SK-N-SH (cell line): ENCODE measurements around the gene SLC39A7. TPM values are rescaled to one million over a fixed set of nuclear protein-coding genes. Genes with fewer than 3 reads are reported as not detected.

Experiments used
- CTCF ChIA-PET: fragments of 300-600, 350-600 bp; formaldehyde crosslinking; extraction: SDS; loops from one replicate; lab custom pipeline; 2021; lab: Yijun Ruan, JAX
- POLR2A ChIA-PET: fragments of 350-600 bp; sonication (Branson Sonifier 250); formaldehyde crosslinking; extraction: SDS; loops from one replicate; lab custom pipeline; 2020; ENCODE audit warnings: antibody characterized with exemption, inconsistent platforms; lab: Yijun Ruan, JAX
- DNase-seq: peaks from one replicate; pipeline ENCODE4 v3.0.0; 2012
- H2AFZ ChIP-seq: fragments of 200-600 bp; sonication (generic); 2 replicates; pipeline ENCODE4 v1.8.1; 2016; ENCODE audit warnings: antibody characterized with exemption, mild to moderate bottlenecking, low read depth
- H3F3A ChIP-seq: fragments of 200-600 bp; sonication (generic); replicated peaks from 2 replicates; pipeline ENCODE3; 2016; ENCODE audit warnings: antibody characterized with exemption, mild to moderate bottlenecking; ENCODE audit not compliant: insufficient read depth
- H3K27ac ChIP-seq, 2 experiments: fragments of 200-500 bp in 1 of 2; fragments of 200-600 bp in 1 of 2; sonication (Bioruptor generic) in 1 of 2; sonication (generic), shearing (Covaris generic) in 1 of 2; 2 replicates each; pipeline versions ENCODE4 v1.5.1 to v1.6.1; 2014 to 2016; ENCODE audit warnings: low read depth in 2 of 2, inconsistent platforms in 1 of 2, low read length in 1 of 2, mild to moderate bottlenecking in 1 of 2, mixed read lengths in 1 of 2
- H3K27me3 ChIP-seq: fragments of 200-600 bp; sonication (generic), shearing (Covaris generic); 2 replicates; pipeline ENCODE4 v1.6.1; 2016; ENCODE audit warnings: mixed run types; ENCODE audit not compliant: insufficient read depth
- H3K36me3 ChIP-seq, 2 experiments: fragments of 200-500 bp in 1 of 2; fragments of 200-600 bp in 1 of 2; sonication (Bioruptor generic) in 1 of 2; sonication (generic) in 1 of 2; replicated peaks in 1 of 2; 2 replicates each; pipeline versions ENCODE3 to v1.5.1; 2014 to 2016; ENCODE audit warnings: low read length in 1 of 2, mild to moderate bottlenecking in 1 of 2; ENCODE audit not compliant: insufficient read depth in 2 of 2, control insufficient read depth in 1 of 2
- H3K4me1 ChIP-seq, 2 experiments: fragments of 200-500 bp in 1 of 2; fragments of 200-600 bp in 1 of 2; sonication (Bioruptor generic) in 1 of 2; sonication (generic), shearing (Covaris generic) in 1 of 2; 2 replicates each; pipeline versions ENCODE4 v1.5.1 to v1.6.1; 2014 to 2016; ENCODE audit warnings: low read depth in 1 of 2, low read length in 1 of 2, mixed run types in 1 of 2; ENCODE audit not compliant: insufficient read depth in 2 of 2, control insufficient read depth in 1 of 2
- H3K4me2 ChIP-seq: fragments of 200-600 bp; sonication (generic), shearing (Covaris generic); 2 replicates; pipeline ENCODE4 v1.6.1; 2017; ENCODE audit warnings: mixed run types
- H3K4me3 ChIP-seq, 2 experiments: fragments of 200-500 bp in 1 of 2; fragments of 200-600 bp in 1 of 2; sonication (Bioruptor generic) in 1 of 2; sonication (generic), shearing (Covaris generic) in 1 of 2; 2 replicates each; pipeline versions ENCODE4 v1.5.1 to v1.8.1; 2014 to 2016; ENCODE audit warnings: low read depth in 2 of 2, inconsistent platforms in 1 of 2, low read length in 1 of 2, mild to moderate bottlenecking in 1 of 2, mixed read lengths in 1 of 2, moderate library complexity in 1 of 2
- H3K79me2 ChIP-seq: fragments of 200-600 bp; sonication (generic); 2 replicates; pipeline ENCODE4 v1.8.1; 2017; ENCODE audit warnings: mild to moderate bottlenecking; ENCODE audit not compliant: insufficient read depth
- H3K9ac ChIP-seq: fragments of 200-600 bp; sonication (generic); 2 replicates; pipeline ENCODE4 v1.6.1; 2017; ENCODE audit warnings: mixed run types
- H3K9me2 ChIP-seq: fragments of 200-600 bp; sonication (generic); 2 replicates; pipeline ENCODE4 v1.6.1; 2017; ENCODE audit warnings: mixed run types
- H3K9me3 ChIP-seq: fragments of 200-600 bp; sonication (generic); 2 replicates; pipeline ENCODE4 v1.6.1; 2017; ENCODE audit warnings: mixed run types, mild to moderate bottlenecking, moderate library complexity
- H4K20me1 ChIP-seq: fragments of 200-600 bp; sonication (generic); 2 replicates; pipeline ENCODE4 v1.6.1; 2017; ENCODE audit warnings: mild to moderate bottlenecking, mixed run types; ENCODE audit not compliant: insufficient read depth
- CHD2 ChIP-seq: fragments of 150-350 bp; IDR thresholded peaks from 2 replicates; pipeline ENCODE4 v1.6.1; 2018; ENCODE audit warnings: low read length; ENCODE audit not compliant: partially characterized antibody
- ELF1 ChIP-seq: IDR thresholded peaks from 2 replicates; pipeline ENCODE4 v1.4.0; 2012
- EZH2phosphoT487 ChIP-seq: fragments of 200-600 bp; sonication (generic); IDR thresholded peaks from 2 replicates; pipeline ENCODE4 v1.6.1; 2017; ENCODE audit warnings: low read depth, mixed run types, mild to moderate bottlenecking, antibody characterized with exemption, moderate library complexity, borderline replicate concordance
- FOSL2 ChIP-seq: IDR thresholded peaks from 2 replicates; pipeline ENCODE4 v1.4.0; 2012; ENCODE audit warnings: low read depth, mild to moderate bottlenecking, moderate library complexity, borderline replicate concordance
- FOXM1 ChIP-seq: IDR thresholded peaks from 2 replicates; pipeline ENCODE4 v1.4.0; 2012; ENCODE audit warnings: low read depth, mild to moderate bottlenecking
- GATA2 ChIP-seq: sonication (generic); formaldehyde crosslinking; IDR thresholded peaks from 2 replicates; pipeline ENCODE4 v1.5.0; 2020; ENCODE audit warnings: mild to moderate bottlenecking, missing genetic modification reagents
- JUND ChIP-seq: IDR thresholded peaks from 2 replicates; pipeline ENCODE4 v1.4.0; 2012
- MEF2A ChIP-seq: IDR thresholded peaks from 2 replicates; pipeline ENCODE4 v1.4.0; 2012; ENCODE audit warnings: low read depth, borderline replicate concordance
- NRF1 ChIP-seq: IDR thresholded peaks from 2 replicates; pipeline ENCODE4 v1.6.1; 2012; ENCODE audit warnings: low read depth, mild to moderate bottlenecking, low read length
- RAD21 ChIP-seq: IDR thresholded peaks from 2 replicates; pipeline ENCODE4 v1.6.1; 2012; ENCODE audit warnings: mild to moderate bottlenecking, low read length
- RFX5 ChIP-seq: IDR thresholded peaks from 2 replicates; pipeline ENCODE4 v1.6.1; 2012; ENCODE audit warnings: mild to moderate bottlenecking, improper control_type of control experiment, low read length
- SIN3A ChIP-seq: IDR thresholded peaks from 2 replicates; pipeline ENCODE4 v1.6.1; 2012; ENCODE audit warnings: low read depth, mild to moderate bottlenecking, low read length, moderate library complexity, borderline replicate concordance
- SMC3 ChIP-seq: IDR thresholded peaks from 2 replicates; pipeline ENCODE4 v1.6.1; 2012; ENCODE audit warnings: low read depth, low read length, improper control_type of control experiment
- TCF12 ChIP-seq: IDR thresholded peaks from 2 replicates; pipeline ENCODE4 v1.4.0; 2012
- USF2 ChIP-seq: fragments of 150-350 bp; IDR thresholded peaks from 2 replicates; pipeline ENCODE4 v1.6.1; 2017; ENCODE audit warnings: antibody characterized with exemption, low read length, low read depth, borderline replicate concordance
- YY1 ChIP-seq: IDR thresholded peaks from 2 replicates; pipeline ENCODE4 v1.4.0; 2012; ENCODE audit warnings: low read depth, mild to moderate bottlenecking
- WGBS: methylation state at CpG from one replicate; pipeline ENCODE4 v1.1.6; 2017; ENCODE audit warnings: low lambda C conversion rate; 5-methylcytosine and 5-hydroxymethylcytosine counted together
- polyA plus RNA-seq, 3 experiments: library from polyadenylated mRNA; depleted of rRNA; stranded (reverse); fragments of >200 nt; gene quantifications; 2 replicates each; pipeline ENCODE4 v1.2.3, GENCODE V29; 2012
- TF ChIP-seq, protein P1 (sequence below): IDR thresholded peaks from 2 replicates; pipeline ENCODE4 v1.6.1; 2012; ENCODE audit warnings: mild to moderate bottlenecking, low read depth, low read length, moderate library complexity
- TF ChIP-seq, protein P2 (sequence below): IDR thresholded peaks from 2 replicates; pipeline ENCODE4 v1.4.0; 2012; ENCODE audit warnings: low read depth, borderline replicate concordance
- TF ChIP-seq, protein P3 (sequence below): IDR thresholded peaks from 2 replicates; pipeline ENCODE4 v1.4.0; 2012; ENCODE audit warnings: low read depth, borderline replicate concordance
- TF ChIP-seq, protein P4 (sequence below): fragments of 150-350 bp; IDR thresholded peaks from 2 replicates; pipeline ENCODE4 v1.6.1; 2016; ENCODE audit warnings: mild to moderate bottlenecking, low read depth, low read length

Gene SLC39A7
- polyA plus RNA-seq, 1 of the 3 experiments (the other 2 are of a cell fraction) = 129 TPM

GRCh38 chr6:33212857-33213165 lies 12.1 kb downstream of the SLC39A7 start:
- TF ChIP-seq, protein P1, sequence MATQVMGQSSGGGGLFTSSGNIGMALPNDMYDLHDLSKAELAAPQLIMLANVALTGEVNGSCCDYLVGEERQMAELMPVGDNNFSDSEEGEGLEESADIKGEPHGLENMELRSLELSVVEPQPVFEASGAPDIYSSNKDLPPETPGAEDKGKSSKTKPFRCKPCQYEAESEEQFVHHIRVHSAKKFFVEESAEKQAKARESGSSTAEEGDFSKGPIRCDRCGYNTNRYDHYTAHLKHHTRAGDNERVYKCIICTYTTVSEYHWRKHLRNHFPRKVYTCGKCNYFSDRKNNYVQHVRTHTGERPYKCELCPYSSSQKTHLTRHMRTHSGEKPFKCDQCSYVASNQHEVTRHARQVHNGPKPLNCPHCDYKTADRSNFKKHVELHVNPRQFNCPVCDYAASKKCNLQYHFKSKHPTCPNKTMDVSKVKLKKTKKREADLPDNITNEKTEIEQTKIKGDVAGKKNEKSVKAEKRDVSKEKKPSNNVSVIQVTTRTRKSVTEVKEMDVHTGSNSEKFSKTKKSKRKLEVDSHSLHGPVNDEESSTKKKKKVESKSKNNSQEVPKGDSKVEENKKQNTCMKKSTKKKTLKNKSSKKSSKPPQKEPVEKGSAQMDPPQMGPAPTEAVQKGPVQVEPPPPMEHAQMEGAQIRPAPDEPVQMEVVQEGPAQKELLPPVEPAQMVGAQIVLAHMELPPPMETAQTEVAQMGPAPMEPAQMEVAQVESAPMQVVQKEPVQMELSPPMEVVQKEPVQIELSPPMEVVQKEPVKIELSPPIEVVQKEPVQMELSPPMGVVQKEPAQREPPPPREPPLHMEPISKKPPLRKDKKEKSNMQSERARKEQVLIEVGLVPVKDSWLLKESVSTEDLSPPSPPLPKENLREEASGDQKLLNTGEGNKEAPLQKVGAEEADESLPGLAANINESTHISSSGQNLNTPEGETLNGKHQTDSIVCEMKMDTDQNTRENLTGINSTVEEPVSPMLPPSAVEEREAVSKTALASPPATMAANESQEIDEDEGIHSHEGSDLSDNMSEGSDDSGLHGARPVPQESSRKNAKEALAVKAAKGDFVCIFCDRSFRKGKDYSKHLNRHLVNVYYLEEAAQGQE = no peak
- TF ChIP-seq TCF12 = no peak
- TF ChIP-seq CHD2 = no peak
- no peak for TF ChIP-seq FOXM1
- TF ChIP-seq, protein P2, sequence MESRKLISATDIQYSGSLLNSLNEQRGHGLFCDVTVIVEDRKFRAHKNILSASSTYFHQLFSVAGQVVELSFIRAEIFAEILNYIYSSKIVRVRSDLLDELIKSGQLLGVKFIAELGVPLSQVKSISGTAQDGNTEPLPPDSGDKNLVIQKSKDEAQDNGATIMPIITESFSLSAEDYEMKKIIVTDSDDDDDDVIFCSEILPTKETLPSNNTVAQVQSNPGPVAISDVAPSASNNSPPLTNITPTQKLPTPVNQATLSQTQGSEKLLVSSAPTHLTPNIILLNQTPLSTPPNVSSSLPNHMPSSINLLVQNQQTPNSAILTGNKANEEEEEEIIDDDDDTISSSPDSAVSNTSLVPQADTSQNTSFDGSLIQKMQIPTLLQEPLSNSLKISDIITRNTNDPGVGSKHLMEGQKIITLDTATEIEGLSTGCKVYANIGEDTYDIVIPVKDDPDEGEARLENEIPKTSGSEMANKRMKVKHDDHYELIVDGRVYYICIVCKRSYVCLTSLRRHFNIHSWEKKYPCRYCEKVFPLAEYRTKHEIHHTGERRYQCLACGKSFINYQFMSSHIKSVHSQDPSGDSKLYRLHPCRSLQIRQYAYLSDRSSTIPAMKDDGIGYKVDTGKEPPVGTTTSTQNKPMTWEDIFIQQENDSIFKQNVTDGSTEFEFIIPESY = no peak
- TF ChIP-seq MEF2A = no peak
- TF ChIP-seq SMC3 = no peak
- TF ChIP-seq, protein P3, sequence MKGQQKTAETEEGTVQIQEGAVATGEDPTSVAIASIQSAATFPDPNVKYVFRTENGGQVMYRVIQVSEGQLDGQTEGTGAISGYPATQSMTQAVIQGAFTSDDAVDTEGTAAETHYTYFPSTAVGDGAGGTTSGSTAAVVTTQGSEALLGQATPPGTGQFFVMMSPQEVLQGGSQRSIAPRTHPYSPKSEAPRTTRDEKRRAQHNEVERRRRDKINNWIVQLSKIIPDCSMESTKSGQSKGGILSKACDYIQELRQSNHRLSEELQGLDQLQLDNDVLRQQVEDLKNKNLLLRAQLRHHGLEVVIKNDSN = no peak
- no peak for TF ChIP-seq FOSL2
- TF ChIP-seq RFX5 = no peak
- no peak for TF ChIP-seq YY1
- TF ChIP-seq GATA2 = no peak
- no peak for TF ChIP-seq NRF1
- no peak for TF ChIP-seq EZH2phosphoT487
- no peak for TF ChIP-seq SIN3A
- no peak for TF ChIP-seq ELF1
- TF ChIP-seq, protein P4, sequence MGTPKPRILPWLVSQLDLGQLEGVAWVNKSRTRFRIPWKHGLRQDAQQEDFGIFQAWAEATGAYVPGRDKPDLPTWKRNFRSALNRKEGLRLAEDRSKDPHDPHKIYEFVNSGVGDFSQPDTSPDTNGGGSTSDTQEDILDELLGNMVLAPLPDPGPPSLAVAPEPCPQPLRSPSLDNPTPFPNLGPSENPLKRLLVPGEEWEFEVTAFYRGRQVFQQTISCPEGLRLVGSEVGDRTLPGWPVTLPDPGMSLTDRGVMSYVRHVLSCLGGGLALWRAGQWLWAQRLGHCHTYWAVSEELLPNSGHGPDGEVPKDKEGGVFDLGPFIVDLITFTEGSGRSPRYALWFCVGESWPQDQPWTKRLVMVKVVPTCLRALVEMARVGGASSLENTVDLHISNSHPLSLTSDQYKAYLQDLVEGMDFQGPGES = no peak
- TF ChIP-seq JUND = no peak
- TF ChIP-seq RAD21 = no peak
- no peak for TF ChIP-seq USF2
- Histone ChIP-seq H3K4me3 (peak overlapping the region; percentile 57 to 66), H3K27ac (peak overlapping the region in 1 of 2 experiments; percentile 3; a peak in 1 of 4 replicates), H4K20me1 (no peaks in the 10 kb centered on the region), H3K79me2 (peaks cover 9% of the 10 kb centered on the region; the same call in 1 of the 2 replicates), H3K4me2 (peak overlapping the region; percentile 94), H3K9me2 (no peaks in the 10 kb centered on the region), H3K9ac (peak overlapping the region; percentile 31; the same call in 1 of the 2 replicates), H3K27me3 (no peaks in the 10 kb centered on the region), H2AFZ (peak overlapping the region; percentile 66; the same call in 1 of the 2 replicates), H3F3A (peaks cover 3% of the 10 kb centered on the region), H3K36me3 (peaks cover 10 to 19% of the 10 kb centered on the region in 2 experiments), H3K9me3 (no peaks in the 10 kb centered on the region), H3K4me1 (peaks cover 4 to 25% of the 10 kb centered on the region in 2 experiments; a peak in 3 of 4 replicates)
- WGBS = 15% methylated on average over 6 of the region's 6 CpGs
- ChIA-PET POLR2A (interaction anchor here (0.6 to 1.4 kb wide), 2 partner anchors 16 to 36 kb away, joined by 3 to 4 read pairs; no protein-coding TSS in a partner anchor), CTCF (interaction anchor here (1.0 to 2.7 kb wide), 4 partner anchors 30 to 51 kb away, joined by 3 to 9 read pairs (median 4); no protein-coding TSS in a partner anchor)
- DNase-seq = no peak
